Inflammatory macrophage (primary cell): ENCODE results near the gene CSNK2A3.
A peak's percentile ranks its signal among the peaks of the same experiment; 100 is the strongest.
"Not testable (repeated sequence)": the region's sequence is repeated elsewhere in the genome, so short reads cannot be mapped to it uniquely, and the experiment has no call there.

Experiments
- DNase-seq, 2 donors: peaks; one replicate each; pipeline ENCODE4 v3.0.0-alpha.2; 2020 to 2022

CSNK2A3 gene

GRCh38 chr11:11379661-11380060, 26.6 kb upstream of the CSNK2A3 start:
- no peak for DNase-seq

DNA sequence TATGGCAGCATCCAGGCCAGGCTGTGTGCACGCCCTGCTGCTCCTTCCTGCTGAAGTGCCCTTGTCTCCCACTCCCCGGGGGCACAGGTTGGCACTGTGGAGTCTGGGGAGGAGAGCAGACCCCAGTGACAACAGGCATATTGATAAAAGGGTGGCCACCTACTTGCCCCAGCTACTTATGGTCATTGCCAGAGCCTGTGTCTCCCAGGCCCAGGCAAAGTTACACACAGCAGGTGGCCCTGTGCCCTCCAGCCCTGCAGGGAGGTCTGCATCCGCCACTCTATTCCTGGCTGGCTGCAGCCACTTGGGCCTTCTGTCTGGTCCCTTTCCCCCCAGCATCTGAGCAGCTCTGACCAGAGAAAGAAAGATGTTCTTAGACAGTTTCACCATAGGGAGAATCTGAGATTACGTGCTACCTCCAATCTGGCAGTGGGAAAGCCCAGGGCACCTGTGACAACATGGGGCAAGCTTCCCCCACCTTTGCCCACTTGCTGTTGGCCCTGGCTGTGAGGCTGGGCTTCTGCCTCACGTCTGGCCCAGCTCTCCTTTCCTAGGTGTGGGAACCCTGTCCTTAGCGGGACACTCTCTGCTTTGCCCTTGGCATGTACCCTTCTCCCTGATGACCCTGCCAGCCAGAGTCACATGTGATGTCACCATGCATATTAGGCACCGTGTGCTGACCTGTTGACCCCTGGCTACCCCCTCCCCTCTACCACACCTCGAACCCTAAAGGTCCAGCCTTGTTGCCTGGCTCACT, 25.3 kb upstream of the CSNK2A3 start:
- no peak for DNase-seq

GRCh38 chr11:11374358-11375148, 21.5 kb upstream of the CSNK2A3 start:
- DNase-seq, result no peak

DNA sequence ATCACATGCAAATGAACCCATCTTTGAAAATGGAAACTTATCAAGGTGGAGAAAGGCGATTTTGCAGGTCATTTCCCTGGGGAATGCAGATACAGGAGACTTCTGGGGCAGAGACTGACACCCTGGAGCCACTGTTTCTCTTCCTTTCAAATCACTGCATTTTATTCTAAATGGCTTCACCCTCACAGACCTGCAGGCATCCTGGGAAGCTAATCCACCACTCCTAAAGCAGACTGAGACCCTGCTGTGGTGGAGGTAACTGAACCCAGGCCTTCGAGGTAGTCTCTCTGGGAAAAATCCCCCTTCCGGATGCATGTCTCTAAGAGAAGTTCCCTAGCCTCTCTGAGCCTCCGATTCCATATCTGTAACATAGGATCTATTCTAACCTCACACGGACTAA, 20.9 kb upstream of the CSNK2A3 start:
- DNase-seq, result no peak

GRCh38 chr11:11372461-11372860, 19.4 kb upstream of the CSNK2A3 start:
- no peak for DNase-seq

DNA sequence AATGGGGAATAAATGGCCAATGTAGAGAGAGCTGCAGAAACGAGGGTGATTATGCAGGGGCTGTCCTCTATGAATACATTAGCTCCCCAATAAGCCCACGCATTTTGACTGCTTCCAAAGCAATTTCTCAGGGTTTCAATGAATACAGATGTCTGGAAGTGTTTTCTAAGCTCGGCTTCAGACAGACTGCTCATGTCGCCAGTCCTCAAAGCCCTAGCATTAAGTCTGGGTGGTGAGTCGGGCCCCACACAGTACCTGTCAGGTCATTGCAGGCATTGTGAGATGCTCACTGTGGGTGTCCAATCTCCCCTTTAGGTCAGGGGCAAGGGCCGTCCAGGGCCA, 17.9 kb upstream of the CSNK2A3 start:
- DNase-seq, result no peak

- DNase-seq, result peak; percentile 62 to 79
Measured at GRCh38 chr11:11370255-11370961, 17.4 kb upstream of the CSNK2A3 start.

GRCh38 chr11:11366793-11367192, 13.7 kb upstream of the CSNK2A3 start:
- DNase-seq, result no peak

- no peak for DNase-seq
Measured at GRCh38 chr11:11363674-11364073, 10.6 kb upstream of the CSNK2A3 start.

DNA sequence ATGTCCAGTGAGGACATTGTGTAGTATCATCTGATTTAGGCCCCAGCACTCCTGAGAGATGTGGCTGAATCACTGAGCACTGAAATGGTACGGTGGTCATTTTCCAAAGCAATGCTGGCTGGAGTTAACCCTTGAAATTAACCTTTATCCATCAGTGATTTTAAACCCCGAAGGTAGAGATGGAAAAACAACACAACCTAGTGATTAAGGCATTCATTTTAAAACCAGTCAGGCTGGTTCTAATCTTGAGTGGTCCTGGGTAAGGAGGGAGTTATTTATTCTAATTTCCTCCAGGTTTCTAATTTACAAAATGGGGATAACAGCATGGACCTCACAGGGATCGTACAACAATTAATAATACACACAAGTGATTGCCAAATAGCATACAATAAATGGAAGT, 6.6 kb upstream of the CSNK2A3 start:
- no peak for DNase-seq

GRCh38 chr11:11356842-11357241, 3.8 kb upstream of the CSNK2A3 start:
- DNase-seq, result no peak

DNA sequence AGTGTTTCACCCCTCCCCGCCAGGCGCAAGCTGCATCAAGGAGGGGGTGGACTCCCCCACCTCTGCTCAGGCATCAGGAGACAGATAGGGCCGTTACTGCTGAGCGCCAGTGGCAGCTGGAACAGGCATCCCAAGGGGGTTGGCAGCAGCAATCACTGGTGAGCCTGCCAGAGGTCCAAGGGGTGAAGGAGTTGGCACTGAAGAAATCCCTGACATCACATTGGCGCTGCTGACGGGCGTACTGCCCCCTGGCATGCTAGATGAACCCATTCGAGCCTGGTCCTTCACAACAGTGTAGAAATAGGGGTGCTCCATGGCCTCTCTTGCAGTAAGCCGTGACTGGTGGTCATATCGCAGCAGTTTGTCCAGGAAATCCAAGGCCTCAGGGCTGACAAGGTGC, 1.2 kb downstream of the CSNK2A3 start:
- not testable (repeated sequence) for DNase-seq

DNA sequence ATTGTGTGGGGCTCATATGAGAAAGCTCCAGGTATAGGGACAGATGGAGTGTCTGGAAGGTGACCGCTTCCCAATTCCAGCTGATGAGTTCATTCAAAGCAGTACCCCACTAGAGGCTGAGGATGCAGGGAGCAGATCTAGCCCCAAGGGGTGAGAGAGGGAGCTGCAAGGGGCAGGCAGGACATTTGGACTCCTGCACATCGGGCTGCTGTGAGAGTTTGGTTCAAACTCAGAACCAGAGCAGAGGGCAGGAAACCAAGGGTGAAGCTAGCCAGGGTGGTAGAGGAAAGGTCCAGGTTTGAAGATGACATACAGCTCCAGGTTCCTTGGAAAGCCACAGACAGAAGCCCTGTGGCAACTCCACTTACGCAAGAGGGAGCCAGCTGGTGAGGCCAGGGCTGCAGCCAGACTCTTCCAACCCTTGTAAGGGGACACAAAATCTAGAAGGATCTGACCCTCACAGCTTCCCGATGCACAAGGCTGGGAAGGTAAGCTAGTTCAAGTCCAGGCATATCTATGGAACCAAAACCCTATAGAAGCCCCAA, 1.9 kb downstream of the CSNK2A3 start:
- no peak for DNase-seq

GRCh38 chr11:11349870-11350337, 3.1 kb downstream of the CSNK2A3 start:
- DNase-seq, result no peak

DNA sequence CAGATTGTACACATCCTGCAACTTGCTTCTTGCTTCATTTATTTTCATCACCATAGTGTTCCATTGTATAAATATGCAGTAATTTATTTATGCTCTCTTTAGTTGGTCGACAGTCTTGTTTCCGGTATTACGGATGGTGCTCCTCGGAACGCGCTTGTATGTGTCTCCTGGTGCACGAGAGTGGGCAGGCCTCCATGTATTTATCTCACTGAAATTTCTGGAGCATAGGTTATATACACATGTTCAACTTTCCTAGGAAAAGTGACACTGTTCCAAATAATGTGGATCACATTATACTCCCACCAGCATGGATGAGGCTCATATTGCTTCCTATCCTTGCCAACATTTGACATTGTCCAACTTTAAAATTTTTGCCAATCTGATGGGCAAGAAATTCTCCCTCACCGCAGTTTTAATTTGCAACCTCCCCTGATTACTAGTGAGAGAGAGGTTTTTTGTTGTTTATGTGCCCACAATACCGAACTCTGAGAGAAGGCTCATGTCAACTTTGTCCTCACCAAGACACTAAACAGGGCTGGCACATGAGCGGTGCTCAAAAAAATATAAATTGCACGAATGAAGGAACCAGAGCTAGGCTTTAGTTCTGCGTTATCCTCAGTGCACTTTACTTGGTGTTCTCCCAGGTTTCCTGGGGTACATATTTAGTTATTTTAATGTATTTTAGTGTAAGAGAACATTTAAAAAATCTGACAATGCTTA, 3.8 kb downstream of the CSNK2A3 start:
- no peak for DNase-seq

GRCh38 chr11:11348303-11348702, 4.7 kb downstream of the CSNK2A3 start:
- no peak for DNase-seq

- no peak for DNase-seq
Measured at GRCh38 chr11:11347592-11347991, 5.5 kb downstream of the CSNK2A3 start.

DNA sequence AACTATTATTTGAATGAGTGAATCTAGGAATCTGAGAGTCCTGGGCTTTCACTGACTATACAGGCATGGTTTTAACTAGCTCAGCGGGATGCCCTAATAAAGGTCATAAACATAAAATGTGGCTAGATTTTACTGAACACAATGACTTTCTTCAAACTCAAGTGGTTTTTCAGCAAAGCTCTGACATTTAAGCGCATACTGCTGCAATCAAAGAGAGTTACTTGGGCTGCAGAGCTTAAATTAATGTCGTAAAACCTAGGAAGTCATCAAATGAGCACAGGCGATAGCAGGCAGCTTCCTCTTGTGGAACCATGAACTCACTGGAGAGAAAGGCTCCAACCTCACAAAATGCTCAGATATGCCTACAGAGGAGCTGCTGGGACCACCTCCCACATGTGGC, 6.7 kb downstream of the CSNK2A3 start:
- DNase-seq, result no peak

- DNase-seq, result no peak
Measured at GRCh38 chr11:11345099-11345498, 8.0 kb downstream of the CSNK2A3 start.

DNA sequence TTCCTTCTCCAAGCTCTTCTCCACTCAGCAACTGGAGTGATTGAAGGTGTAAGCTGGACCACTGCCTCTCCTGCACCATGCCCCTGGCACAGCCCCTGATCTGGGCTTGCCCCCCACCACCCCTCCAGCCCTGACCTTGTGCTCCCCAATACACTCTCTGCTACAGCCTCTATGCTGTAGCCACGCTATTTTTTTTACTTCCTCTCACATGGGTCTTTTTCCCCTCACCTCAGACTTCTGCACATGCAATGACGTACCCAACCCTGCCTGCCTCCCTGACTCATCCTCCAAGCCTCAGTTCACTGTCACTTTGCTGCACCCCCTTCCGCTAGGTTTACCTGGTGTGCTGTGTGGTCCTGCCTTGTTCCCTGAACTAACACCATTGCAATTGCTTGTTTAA, 9.0 kb downstream of the CSNK2A3 start:
- DNase-seq, result no peak

GRCh38 chr11:11338304-11338703, 14.7 kb downstream of the CSNK2A3 start:
- no peak for DNase-seq

- no peak for DNase-seq
Measured at GRCh38 chr11:11336664-11337063, 16.4 kb downstream of the CSNK2A3 start.

DNA sequence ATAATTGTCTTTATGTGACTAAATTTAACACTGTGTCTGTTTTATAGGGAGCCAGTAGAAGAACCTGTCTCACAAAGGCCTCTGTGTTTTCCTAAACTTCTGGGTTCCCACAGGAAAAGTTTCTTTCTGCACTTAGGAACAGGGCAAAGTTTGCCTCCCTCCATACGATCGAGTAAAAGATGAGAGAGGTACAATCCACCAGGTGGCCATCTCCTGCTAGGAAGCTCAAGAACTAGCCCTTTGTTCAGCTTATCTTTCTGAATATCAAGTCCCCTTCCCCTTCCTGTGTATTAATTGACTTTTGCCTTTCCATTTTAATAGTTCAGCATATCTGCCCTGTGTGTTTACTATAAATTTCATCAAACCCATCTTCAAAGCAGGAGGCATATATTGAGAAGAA, 18.0 kb downstream of the CSNK2A3 start:
- DNase-seq, result no peak
